Stimulated activated memory B cell treated with anti-CD40 and anti-IgM and Interleukin-4, amounts not matched to agents 10 μg/mL and 1 μg/mL and 100 μg/mL, for 72 hours (primary cell): ENCODE data around the gene FBXW5.
A peak's percentile ranks its signal among the peaks of the same experiment; 100 is the strongest.

ENCODE experiments used
- ATAC-seq: fragments of 150-1000 bp; cut with Tn5 transposase; 2 replicates; pipeline ENCODE4 v1.10.0; 2021
- H3K27ac Mint-ChIP-seq: one replicate; pipeline ENCODE4 v1.8.0; 2022; ENCODE audit warnings: mild to moderate bottlenecking, mixed read lengths
- H3K27me3 Mint-ChIP-seq: one replicate; pipeline ENCODE4 v1.8.0; 2022; ENCODE audit warnings: mixed read lengths
- H3K36me3 Mint-ChIP-seq: one replicate; pipeline ENCODE4 v1.8.0; 2022; ENCODE audit warnings: mixed read lengths
- H3K4me1 Mint-ChIP-seq: one replicate; pipeline ENCODE4 v1.8.0; 2022; ENCODE audit warnings: mixed read lengths
- H3K4me3 Mint-ChIP-seq: one replicate; pipeline ENCODE4 v1.8.0; 2022; ENCODE audit warnings: mild to moderate bottlenecking, moderate library complexity, mixed read lengths
- H3K9me3 Mint-ChIP-seq: one replicate; pipeline ENCODE4 v1.8.0; 2022; ENCODE audit warnings: mixed read lengths

The FBXW5 gene, protein sequence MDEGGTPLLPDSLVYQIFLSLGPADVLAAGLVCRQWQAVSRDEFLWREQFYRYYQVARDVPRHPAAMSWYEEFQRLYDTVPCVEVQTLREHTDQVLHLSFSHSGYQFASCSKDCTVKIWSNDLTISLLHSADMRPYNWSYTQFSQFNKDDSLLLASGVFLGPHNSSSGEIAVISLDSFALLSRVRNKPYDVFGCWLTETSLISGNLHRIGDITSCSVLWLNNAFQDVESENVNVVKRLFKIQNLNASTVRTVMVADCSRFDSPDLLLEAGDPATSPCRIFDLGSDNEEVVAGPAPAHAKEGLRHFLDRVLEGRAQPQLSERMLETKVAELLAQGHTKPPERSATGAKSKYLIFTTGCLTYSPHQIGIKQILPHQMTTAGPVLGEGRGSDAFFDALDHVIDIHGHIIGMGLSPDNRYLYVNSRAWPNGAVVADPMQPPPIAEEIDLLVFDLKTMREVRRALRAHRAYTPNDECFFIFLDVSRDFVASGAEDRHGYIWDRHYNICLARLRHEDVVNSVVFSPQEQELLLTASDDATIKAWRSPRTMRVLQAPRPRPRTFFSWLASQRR

DNA sequence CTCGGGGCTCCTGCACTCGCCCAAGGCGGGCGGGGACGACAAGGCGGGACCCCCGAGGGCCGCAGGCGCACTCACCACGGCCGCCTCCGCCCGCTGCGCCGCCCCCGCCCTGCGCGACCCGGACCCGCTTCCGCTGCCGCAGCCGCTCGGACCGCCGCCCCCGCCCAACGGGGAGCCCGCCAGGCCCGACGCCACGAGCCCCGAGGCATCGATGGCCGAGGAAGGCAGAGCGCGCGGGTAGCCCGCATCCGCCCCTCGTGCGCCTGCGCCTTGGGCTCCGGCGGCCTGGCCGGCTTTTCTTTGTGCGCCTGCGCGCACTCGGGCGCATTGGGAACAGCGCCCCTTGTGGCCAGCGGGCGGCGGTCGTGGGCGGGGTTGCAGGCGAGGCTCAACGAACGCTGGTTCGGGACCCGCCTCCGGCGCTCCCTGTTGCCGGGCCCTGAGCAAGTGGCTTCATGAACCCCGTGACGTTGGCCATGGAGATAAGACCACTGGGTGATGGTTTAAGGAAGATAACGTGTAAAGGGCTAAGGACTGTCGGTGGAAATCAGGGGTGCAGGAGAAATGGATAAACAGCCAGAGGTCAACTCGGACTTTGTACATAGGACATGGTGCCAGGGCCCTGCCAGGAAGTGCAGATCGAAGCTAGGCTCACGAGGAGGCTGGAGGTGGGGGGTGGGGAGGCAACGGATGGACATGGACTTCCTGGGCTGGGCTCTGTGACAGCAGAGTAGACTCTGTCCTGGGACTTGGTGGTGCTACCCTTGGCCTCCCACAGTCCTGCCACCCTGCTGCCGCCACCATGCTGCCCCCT, at the start of gene FBXW5, which contains the start of gene C8G:
TSS of gene FBXW5 (minus strand) at position 220 of the 814 bp plus-strand sequence. CDS start 655 bp downstream, outside the sequence.
TSS of gene C8G (plus strand) at position 725 of the 814 bp plus-strand sequence. CDS start at position 803, 78 bp downstream.
- no peaks in the 10 kb centered on the region for H3K27me3 Mint-ChIP-seq
- peak; percentile 83 for ATAC-seq
- peaks cover 19% of the 10 kb centered on the region for H3K4me1 Mint-ChIP-seq
- H3K9me3 Mint-ChIP-seq = no peaks in the 10 kb centered on the region
- H3K27ac Mint-ChIP-seq = peak within 1 kb of the TSS; percentile 88
- peaks cover 27% of the 10 kb centered on the region for H3K36me3 Mint-ChIP-seq
- peak within 1 kb of the TSS; percentile 80 for H3K4me3 Mint-ChIP-seq

DNA sequence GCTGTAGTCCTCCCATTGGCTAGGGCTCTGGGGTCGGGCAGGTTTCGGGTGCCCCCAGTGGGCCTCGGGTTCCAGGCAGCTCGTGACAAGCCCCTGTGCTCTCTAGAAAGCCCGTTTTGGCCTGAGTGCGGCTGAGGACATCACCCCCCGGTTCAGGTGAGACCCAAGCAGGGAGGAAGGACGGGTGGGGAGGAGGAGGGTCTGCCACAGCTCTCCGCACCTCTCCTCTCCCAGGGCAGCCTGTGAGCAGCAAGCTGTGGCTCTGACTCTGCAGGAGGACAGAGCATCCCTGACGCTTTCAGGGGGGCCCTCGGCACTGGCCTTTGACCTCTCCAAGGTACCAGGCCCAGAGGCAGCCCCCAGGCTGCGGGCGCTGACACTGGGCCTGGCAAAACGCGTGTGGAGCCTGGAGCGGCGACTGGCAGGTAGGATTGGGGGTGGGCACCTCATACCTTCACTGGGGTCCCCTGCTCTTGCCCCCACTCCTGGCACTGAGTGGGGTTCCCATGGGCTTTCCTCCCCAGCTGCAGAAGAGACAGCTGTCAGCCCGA, 48.4 kb upstream of the FBXW5 start:
- Mint-ChIP-seq H3K27me3 (peaks cover 10% of the 10 kb centered on the region), H3K4me1 (peaks cover 39% of the 10 kb centered on the region), H3K4me3 (peak overlapping the region; percentile 87), H3K9me3 (no peaks in the 10 kb centered on the region), H3K27ac (peak overlapping the region; percentile 85), H3K36me3 (peaks cover 2% of the 10 kb centered on the region)
- no peak for ATAC-seq

DNA sequence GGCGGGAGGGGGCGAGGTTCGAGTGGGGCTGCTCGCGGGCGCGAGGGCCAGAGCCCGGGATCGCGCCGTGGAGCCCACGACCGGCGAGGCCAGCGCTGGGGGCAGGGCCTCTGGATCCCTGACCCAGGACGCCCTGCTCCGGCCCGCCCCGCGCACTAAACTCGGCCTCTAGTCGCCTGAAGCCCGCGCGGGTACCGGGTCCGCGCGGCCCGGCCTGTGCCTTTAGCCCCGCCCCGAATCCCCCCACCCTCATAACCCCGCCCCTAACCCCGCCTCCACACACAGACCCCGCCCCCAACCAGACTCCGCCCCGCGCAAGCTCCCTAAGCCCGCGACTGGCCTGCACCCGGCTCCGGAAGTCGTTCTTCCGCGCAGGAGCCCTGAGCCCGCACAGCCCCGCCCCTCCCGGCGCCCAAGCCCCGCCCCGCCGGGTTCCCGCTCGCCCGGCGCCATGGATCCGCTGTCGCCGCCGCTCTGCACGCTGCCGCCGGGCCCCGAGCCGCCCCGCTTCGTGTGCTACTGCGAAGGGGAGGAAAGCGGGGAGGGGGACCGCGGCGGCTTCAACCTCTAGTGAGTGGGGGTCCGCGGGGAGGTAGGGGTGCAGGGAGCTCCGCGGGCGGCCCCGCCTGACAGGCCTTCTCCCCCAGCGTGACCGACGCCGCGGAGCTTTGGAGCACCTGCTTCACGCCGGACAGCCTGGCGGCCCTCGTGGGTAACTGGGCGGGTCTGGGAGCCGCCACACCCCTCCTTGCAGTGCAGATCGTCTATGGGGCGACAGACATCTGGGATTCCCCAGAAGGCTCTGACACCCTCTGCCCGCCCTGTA, 47.7 kb upstream of the FBXW5 start, which contains the start of gene PAXX:
TSS of gene PAXX (plus strand) at position 430 of the 826 bp plus-strand sequence. CDS start at position 452, 22 bp downstream.
- H3K4me1 Mint-ChIP-seq = peaks cover 32% of the 10 kb centered on the region
- peak; percentile 92 for ATAC-seq
- peaks cover 5% of the 10 kb centered on the region for H3K36me3 Mint-ChIP-seq
- no peaks in the 10 kb centered on the region for H3K9me3 Mint-ChIP-seq
- peaks cover 12% of the 10 kb centered on the region for H3K27me3 Mint-ChIP-seq
- peak within 1 kb of the TSS; percentile 87 for H3K4me3 Mint-ChIP-seq
- peak within 1 kb of the TSS; percentile 85 for H3K27ac Mint-ChIP-seq

DNA sequence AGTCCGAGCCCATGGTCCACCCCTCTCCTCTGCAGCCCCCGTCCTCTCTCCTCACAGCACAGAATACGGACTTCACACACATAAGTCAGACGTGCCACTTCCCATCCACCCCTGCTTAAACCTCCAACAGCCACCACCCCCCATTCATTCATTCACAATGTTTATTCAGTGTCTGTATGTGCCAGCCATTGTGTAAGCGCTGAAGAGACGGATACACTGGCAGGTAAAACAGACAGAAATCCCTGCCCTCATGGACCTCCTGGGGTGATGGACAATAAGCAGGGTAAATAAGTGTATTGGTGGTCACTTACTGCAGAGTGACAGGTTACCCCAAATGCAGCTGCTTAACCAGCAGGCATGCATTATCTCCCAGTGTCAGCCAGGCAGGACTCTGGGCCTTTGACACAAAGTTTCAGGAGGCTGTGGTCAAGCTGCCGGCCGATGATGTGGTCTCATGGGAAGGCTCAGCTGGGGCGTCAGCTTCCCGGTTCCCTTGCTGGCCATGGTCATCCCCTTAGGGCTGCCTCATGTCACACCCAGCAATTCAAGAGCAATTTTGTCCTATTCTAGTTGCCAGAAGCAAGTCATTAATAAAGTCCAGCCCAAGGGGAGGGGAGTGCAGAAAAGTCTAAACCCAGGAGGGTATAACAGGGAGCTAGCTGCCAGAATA, 45.8 kb upstream of the FBXW5 start:
- no peak overlapping the region for H3K4me3 Mint-ChIP-seq
- H3K27ac Mint-ChIP-seq = no peak overlapping the region
- ATAC-seq = no peak
- peaks cover 5% of the 10 kb centered on the region for H3K36me3 Mint-ChIP-seq
- peaks cover 17% of the 10 kb centered on the region for H3K27me3 Mint-ChIP-seq
- peaks cover 18% of the 10 kb centered on the region for H3K4me1 Mint-ChIP-seq
- no peaks in the 10 kb centered on the region for H3K9me3 Mint-ChIP-seq

DNA sequence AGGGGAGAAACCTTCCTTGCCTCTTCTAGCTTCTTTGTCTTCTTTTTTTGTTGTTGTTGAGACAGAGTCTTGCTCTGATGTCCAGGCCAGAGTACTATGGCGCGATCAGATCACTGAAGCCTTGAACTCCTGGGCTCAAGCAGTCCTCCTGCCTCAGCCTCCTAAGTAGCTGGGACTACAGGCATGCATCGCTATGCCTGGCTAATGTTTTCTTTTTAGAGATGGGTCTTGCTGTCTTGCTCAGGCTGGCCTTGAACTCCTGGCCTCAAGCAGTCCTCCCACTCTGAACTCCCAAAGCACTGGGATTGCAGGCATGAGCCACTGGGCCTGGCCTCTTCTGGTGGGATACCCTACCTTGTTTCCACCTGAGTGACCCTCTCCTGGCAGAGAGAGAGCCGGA, 44.3 kb upstream of the FBXW5 start:
- peaks cover 15% of the 10 kb centered on the region for H3K4me1 Mint-ChIP-seq
- H3K27ac Mint-ChIP-seq = no peak overlapping the region
- no peak for ATAC-seq
- peaks cover 5% of the 10 kb centered on the region for H3K36me3 Mint-ChIP-seq
- no peaks in the 10 kb centered on the region for H3K9me3 Mint-ChIP-seq
- peaks cover 30% of the 10 kb centered on the region for H3K27me3 Mint-ChIP-seq
- H3K4me3 Mint-ChIP-seq = no peak overlapping the region

DNA sequence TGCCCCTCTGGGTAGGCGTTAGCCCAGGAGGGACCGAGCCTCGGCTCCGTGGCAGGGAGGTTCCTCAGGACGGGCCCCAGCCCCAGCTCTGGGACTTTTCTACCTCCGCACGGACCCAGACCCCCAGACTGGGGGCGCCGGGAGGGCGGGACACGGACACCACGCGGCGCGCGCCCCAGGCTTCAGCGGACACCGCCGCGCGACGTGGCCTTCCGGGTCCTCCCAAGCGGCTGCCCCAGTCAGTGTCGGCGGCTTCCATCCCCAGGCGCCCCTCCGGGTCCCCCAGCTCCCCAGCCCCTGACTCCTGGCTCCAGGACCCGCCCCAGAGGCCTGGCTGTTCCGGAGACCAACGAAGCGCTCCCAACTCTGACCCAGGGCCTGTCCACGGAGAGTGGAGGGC, 41.3 kb upstream of the FBXW5 start:
- H3K36me3 Mint-ChIP-seq = peaks cover 5% of the 10 kb centered on the region
- no peaks in the 10 kb centered on the region for H3K4me1 Mint-ChIP-seq
- no peaks in the 10 kb centered on the region for H3K9me3 Mint-ChIP-seq
- no peak overlapping the region for H3K4me3 Mint-ChIP-seq
- no peak for ATAC-seq
- H3K27ac Mint-ChIP-seq = no peak overlapping the region
- peaks cover 60% of the 10 kb centered on the region for H3K27me3 Mint-ChIP-seq

DNA sequence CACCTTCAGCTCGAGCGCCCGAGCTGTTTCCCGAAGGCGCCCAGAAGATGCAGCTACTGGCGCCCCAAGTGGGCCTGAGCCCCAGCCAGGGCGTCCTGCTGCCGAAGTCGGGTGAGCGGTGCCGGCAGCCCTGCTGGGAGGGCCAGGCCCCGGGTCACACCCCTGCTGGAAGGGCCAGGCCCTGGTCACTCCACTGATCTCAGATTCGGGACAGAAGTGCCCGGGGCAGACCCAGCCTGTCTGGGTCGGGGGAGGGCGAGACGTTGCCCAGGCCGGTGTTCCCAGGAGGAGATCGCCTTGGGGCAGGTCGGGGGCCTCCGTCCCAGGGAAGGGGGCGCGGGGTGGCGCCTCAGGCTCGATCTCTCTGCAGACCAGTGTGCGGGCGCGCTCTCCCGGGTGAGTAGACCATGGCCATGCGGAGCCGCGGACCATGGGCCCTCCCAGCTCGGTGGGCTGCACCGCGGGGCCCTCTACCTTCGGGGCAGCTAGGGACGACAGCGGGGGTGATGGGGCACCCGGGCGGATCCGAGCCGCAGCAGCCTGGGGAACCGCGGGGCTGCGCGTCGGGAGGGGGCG, 40.6 kb upstream of the FBXW5 start:
- Mint-ChIP-seq H3K36me3 (peaks cover 5% of the 10 kb centered on the region), H3K4me3 (no peak overlapping the region)

DNA sequence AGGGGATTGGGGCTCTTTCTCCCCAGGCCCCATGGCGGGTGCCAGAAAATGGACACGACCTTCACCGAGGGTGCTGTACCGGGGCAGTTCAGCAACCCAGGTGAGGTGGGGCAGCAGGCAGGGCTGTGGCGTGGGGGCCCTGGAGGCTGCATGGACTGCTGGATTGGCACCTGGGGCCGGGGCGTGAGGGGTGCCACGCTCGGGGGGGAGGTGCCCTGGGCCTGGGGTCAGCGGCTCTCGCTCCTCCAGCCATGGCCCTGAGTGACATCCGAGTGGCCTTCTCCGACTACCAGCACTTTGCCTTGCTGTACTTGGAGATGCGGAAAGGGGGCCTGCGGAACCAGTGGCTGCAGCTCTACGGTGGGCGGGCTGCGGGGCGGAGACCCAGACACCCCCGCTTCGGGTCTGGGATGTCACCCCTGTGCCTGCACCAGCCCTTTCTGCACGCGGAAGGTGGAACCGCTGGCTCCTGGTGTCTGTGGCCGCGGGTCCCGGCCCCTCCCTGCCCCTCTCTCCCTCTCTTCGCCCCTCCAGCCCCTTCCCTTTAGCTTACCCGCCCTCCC, 40.0 kb upstream of the FBXW5 start:
- Mint-ChIP-seq H3K27me3 (peaks cover 73% of the 10 kb centered on the region), H3K27ac (no peak overlapping the region), H3K9me3 (no peaks in the 10 kb centered on the region), H3K4me3 (no peak overlapping the region), H3K4me1 (no peaks in the 10 kb centered on the region), H3K36me3 (peaks cover 5% of the 10 kb centered on the region)
- no peak for ATAC-seq

More for the DNA sequence above, 40.6 kb upstream of the FBXW5 start:
- Mint-ChIP-seq H3K27ac (no peak overlapping the region), H3K9me3 (no peaks in the 10 kb centered on the region), H3K27me3 (peaks cover 67% of the 10 kb centered on the region), H3K4me1 (no peaks in the 10 kb centered on the region)
- ATAC-seq = peak; percentile 5

DNA sequence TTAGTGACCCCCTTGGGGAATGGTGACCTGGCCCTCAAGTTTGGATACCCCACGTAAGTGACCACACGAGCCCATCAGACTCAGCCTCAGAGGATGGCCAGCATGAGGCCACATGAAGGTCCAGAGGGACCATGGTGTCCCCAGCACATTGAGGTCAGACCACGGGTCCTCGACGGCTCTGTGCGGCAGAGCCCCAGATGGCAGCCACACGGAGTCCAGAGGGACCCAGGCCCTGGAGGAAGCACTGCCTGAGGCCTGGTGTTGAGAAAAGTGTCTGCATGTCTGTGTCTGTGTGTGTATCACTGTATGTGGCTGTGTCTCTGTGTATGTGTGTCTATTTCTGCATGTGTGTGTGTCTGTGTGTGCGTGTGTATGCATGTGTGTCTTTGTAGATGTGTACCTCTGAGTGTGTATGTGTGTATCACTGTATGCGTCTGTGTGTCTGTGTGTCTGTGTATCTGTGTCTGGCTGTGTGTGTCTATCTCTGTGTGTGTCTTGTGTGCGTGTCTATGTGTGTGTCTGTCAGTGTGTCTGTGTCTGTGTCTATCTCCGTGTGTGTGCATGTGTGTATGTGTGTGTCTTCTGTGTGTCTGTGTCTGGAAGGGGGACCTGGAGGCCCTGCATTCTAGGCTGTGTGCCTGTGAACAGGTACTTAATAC, 39.2 kb upstream of the FBXW5 start:
- peaks cover 5% of the 10 kb centered on the region for H3K36me3 Mint-ChIP-seq
- no peak overlapping the region for H3K27ac Mint-ChIP-seq
- no peaks in the 10 kb centered on the region for H3K4me1 Mint-ChIP-seq
- no peak overlapping the region for H3K4me3 Mint-ChIP-seq
- no peaks in the 10 kb centered on the region for H3K9me3 Mint-ChIP-seq
- no peak for ATAC-seq
- peaks cover 73% of the 10 kb centered on the region for H3K27me3 Mint-ChIP-seq

DNA sequence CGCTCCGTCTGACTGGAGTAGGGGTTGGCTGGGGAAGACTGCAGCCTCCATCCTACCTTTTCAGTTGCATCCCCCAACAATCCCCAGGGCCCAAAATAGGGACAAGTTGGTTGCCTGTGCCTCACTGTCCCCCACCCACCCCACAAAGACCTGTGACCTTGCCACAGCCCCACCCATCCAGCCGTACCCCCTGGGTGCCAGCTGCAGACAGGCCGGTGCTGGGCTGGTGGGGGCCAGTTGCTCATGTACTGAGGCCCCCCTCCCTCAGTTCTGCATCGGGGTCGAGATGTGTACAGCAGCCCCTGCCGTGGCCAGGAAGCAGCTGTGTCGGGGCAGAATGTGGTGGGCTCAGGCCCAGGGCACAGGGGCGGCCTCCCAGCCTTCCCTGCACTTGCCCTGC, 38.6 kb upstream of the FBXW5 start:
- H3K4me3 Mint-ChIP-seq = no peak overlapping the region
- no peaks in the 10 kb centered on the region for H3K9me3 Mint-ChIP-seq
- no peak overlapping the region for H3K27ac Mint-ChIP-seq
- no peak for ATAC-seq
- peaks cover 5% of the 10 kb centered on the region for H3K36me3 Mint-ChIP-seq
- no peaks in the 10 kb centered on the region for H3K4me1 Mint-ChIP-seq
- peaks cover 71% of the 10 kb centered on the region for H3K27me3 Mint-ChIP-seq

DNA sequence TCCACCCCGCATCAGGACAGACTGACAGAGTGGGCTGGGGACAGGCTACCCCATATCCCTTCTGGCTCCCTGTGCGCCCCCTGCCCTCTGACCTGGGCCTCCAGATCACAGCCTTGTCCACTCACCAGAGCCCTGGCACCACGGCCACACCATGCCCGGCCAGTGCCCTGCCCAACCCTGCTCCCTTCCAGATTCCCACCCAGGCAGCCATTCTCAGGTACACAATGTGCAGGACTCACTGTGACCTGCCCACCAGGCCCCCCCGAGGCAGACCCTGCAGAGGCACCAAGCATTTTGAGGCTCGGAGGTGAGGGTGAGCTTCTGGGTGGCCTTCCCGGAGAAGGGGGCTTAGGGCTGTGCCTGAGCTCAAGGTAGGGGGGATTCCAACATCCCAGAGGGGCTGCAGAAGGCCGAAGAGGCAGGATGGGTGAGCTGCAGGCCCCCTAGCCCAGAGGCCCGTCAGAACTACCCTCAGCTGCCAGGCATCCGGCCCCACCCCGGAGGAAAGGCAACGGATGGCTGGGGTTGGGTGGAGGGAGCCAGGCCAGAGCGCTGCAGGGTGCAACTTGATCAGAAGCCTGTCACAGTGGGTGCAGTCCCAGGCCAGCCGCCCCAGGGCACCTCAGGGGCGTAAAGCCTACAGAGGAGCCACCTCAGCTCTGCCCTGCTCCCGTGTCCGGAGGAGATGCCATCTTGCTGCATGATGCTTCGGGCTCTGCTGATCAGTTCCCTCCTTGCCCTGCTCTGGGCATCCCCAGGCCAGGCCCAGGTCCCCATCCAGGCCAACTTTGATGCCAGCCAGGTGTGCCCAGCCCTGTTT, 37.9 kb upstream of the FBXW5 start, which contains the start of gene LCNL1:
TSS of gene LCNL1 (plus strand) at position 762 of the 820 bp plus-strand sequence. CDS start 594 bp downstream, outside the sequence.
- ATAC-seq = no peak
- peaks cover 67% of the 10 kb centered on the region for H3K27me3 Mint-ChIP-seq
- no peak within 1 kb of the TSS for H3K4me3 Mint-ChIP-seq
- no peak within 1 kb of the TSS for H3K27ac Mint-ChIP-seq
- H3K36me3 Mint-ChIP-seq = no peaks in the 10 kb centered on the region
- no peaks in the 10 kb centered on the region for H3K9me3 Mint-ChIP-seq
- no peaks in the 10 kb centered on the region for H3K4me1 Mint-ChIP-seq

DNA sequence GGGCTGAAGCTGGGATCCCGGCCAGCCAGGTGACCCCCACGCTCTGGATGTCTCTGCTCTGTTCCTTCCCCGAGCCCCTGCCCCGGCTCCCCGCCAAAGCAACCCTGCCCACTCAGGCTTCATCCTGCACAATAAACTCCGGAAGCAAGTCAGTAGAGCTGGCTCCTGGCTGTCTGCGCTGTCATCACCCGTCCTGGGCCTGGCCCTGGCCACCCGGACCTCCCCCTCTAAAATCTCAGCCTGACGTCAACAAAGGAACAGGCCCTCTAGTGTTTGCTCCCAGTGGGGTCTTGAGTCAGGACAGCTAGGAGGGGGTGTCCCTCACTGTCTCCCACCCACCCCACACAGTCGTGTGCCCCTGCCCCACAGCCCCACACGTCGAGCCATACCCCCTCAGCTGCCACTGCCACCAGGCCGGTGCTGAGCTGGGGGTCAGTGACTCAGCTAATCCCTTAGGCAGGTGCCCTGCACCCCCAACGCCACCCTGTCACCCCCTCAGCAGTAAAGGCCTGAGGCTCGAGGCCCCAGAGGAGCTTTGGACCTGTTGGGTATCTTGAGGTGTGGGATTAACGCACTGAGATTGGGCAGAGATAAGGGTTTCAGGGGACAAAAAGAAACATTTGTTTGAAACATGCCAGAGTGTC, 37.2 kb upstream of the FBXW5 start:
- H3K4me1 Mint-ChIP-seq = no peaks in the 10 kb centered on the region
- peaks cover 67% of the 10 kb centered on the region for H3K27me3 Mint-ChIP-seq
- ATAC-seq = no peak

More for the DNA sequence above, 37.2 kb upstream of the FBXW5 start:
- H3K9me3 Mint-ChIP-seq = no peaks in the 10 kb centered on the region
- no peaks in the 10 kb centered on the region for H3K36me3 Mint-ChIP-seq
- no peak overlapping the region for H3K4me3 Mint-ChIP-seq
- no peak overlapping the region for H3K27ac Mint-ChIP-seq
